Measurements from ENCODE around the gene DNPH1. TPM values are rescaled to one million over a fixed set of nuclear protein-coding genes. Genes with fewer than 3 reads are reported as not detected.

The DNPH1 gene
- polyA plus RNA-seq, 2 donors, result 62.3 to 115 TPM

- 91 to 96% methylated on average over 17 of the region's 17 CpGs for WGBS, 2 donors
- Histone ChIP-seq H3K27me3 (ENCODE audit: control insufficient read depth in 1 of 2, insufficient read depth in 2 of 2, low read length in 2 of 2) (no peaks in the 10 kb centered on the region), H3K27ac (ENCODE audit: low read depth in 2 of 2, low read length in 1 of 2) (no peak overlapping the region), H3K4me3 (ENCODE audit: low read depth in 1 of 2, low read length in 2 of 2) (no peak overlapping the region), H3K36me3 (ENCODE audit: control insufficient read depth in 2 of 2, insufficient read depth in 2 of 2, low read length in 1 of 2) (peaks cover 13 to 41% of the 10 kb centered on the region in 2 donors), H3K9me3 (ENCODE audit: control insufficient read depth in 2 of 2, insufficient read depth in 1 of 2, low read depth in 1 of 2, low read length in 1 of 2) (no peaks in the 10 kb centered on the region), H3K4me1 (ENCODE audit: control insufficient read depth in 2 of 2, insufficient read depth in 2 of 2, low read length in 1 of 2) (no peaks in the 10 kb centered on the region)
These were observed 26.1 kb downstream of the DNPH1 start for GRCh38 chr6:43203029-43203717.

- Histone ChIP-seq H3K27ac (ENCODE audit: low read depth in 2 of 2, low read length in 1 of 2) (no peak overlapping the region), H3K27me3 (ENCODE audit: control insufficient read depth in 1 of 2, insufficient read depth in 2 of 2, low read length in 2 of 2) (no peaks in the 10 kb centered on the region), H3K4me1 (ENCODE audit: control insufficient read depth in 2 of 2, insufficient read depth in 2 of 2, low read length in 1 of 2) (no peaks in the 10 kb centered on the region), H3K4me3 (ENCODE audit: low read depth in 1 of 2, low read length in 2 of 2) (no peak overlapping the region), H3K9me3 (ENCODE audit: control insufficient read depth in 2 of 2, insufficient read depth in 1 of 2, low read depth in 1 of 2, low read length in 1 of 2) (no peaks in the 10 kb centered on the region), H3K36me3 (ENCODE audit: control insufficient read depth in 2 of 2, insufficient read depth in 2 of 2, low read length in 1 of 2) (peaks cover 13 to 44% of the 10 kb centered on the region in 2 donors)
- WGBS, 2 donors, result 87 to 92% methylated on average over 5 of the region's 5 CpGs
These were observed 26.8 kb downstream of the DNPH1 start for GRCh38 chr6:43202451-43202850.

- WGBS, 2 donors, result 91 to 96% methylated on average over 6 of the region's 6 CpGs
- H3K9me3 ChIP-seq (ENCODE audit: control insufficient read depth in 2 of 2, insufficient read depth in 1 of 2, low read depth in 1 of 2, low read length in 1 of 2), result no peaks in the 10 kb centered on the region
- no peaks in the 10 kb centered on the region for H3K27me3 ChIP-seq (ENCODE audit: control insufficient read depth in 1 of 2, insufficient read depth in 2 of 2, low read length in 2 of 2)
- peaks cover 15 to 51% of the 10 kb centered on the region in 2 donors for H3K36me3 ChIP-seq (ENCODE audit: control insufficient read depth in 2 of 2, insufficient read depth in 2 of 2, low read length in 1 of 2)
- no peak overlapping the region for H3K27ac ChIP-seq (ENCODE audit: low read depth in 2 of 2, low read length in 1 of 2)
- no peak overlapping the region for H3K4me3 ChIP-seq (ENCODE audit: low read depth in 1 of 2, low read length in 2 of 2)
- H3K4me1 ChIP-seq (ENCODE audit: control insufficient read depth in 2 of 2, insufficient read depth in 2 of 2, low read length in 1 of 2), result no peaks in the 10 kb centered on the region
These were observed 28.7 kb downstream of the DNPH1 start for GRCh38 chr6:43200541-43200940.

DNA sequence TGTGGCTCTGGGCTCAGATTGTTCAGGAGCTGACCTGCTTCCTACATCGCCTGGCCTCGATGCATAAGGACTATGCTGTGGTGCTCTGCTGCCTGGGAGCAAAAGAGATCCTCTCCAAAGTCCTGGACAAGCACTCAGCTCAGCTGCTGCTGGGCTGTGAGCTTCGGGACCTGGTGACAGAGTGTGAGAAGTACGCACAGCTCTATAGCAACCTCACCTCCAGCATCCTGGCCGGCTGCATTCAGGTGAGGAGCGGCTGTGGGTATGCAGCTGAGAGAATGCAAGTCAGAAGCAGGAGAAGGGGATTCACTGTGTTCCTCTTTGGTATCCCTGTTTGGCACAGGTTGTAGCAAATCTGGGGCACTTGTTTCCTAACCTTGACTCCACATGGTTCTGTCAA is 29.4 kb downstream of the DNPH1 start:
- no peak overlapping the region for H3K4me3 ChIP-seq (ENCODE audit: low read depth in 1 of 2, low read length in 2 of 2)
- H3K36me3 ChIP-seq (ENCODE audit: control insufficient read depth in 2 of 2, insufficient read depth in 2 of 2, low read length in 1 of 2), result peaks cover 17 to 52% of the 10 kb centered on the region in 2 donors
- WGBS, 2 donors, result 88 to 93% methylated on average over 6 of the region's 6 CpGs
- H3K4me1 ChIP-seq (ENCODE audit: control insufficient read depth in 2 of 2, insufficient read depth in 2 of 2, low read length in 1 of 2), result no peaks in the 10 kb centered on the region
- no peak overlapping the region for H3K27ac ChIP-seq (ENCODE audit: low read depth in 2 of 2, low read length in 1 of 2)
- H3K27me3 ChIP-seq (ENCODE audit: control insufficient read depth in 1 of 2, insufficient read depth in 2 of 2, low read length in 2 of 2), result no peaks in the 10 kb centered on the region
- no peaks in the 10 kb centered on the region for H3K9me3 ChIP-seq (ENCODE audit: control insufficient read depth in 2 of 2, insufficient read depth in 1 of 2, low read depth in 1 of 2, low read length in 1 of 2)

DNA sequence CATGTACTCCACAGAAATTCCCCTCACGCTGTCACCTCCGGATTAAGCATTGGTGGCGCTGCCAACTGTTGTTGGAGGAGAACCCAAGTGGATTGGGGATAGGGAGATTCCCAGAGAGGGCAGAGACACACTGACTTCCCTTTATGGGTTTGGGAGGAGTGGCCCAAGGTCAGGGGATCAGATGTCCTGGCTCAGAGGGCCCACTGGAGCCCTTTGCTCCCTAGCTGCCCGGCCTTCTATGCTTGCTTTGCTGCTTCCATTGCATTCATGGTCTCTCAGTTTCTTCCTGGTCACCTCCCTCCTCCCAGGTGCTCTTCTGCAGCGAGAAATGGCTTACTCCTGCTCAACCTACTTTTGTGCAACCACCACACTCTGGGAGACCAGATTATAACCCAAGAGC is 32.9 kb downstream of the DNPH1 start:
- WGBS, 2 donors, result 88 to 89% methylated on average over 5 of the region's 5 CpGs
- Histone ChIP-seq H3K27ac (ENCODE audit: low read depth in 2 of 2, low read length in 1 of 2) (no peak overlapping the region), H3K36me3 (ENCODE audit: control insufficient read depth in 2 of 2, insufficient read depth in 2 of 2, low read length in 1 of 2) (peaks cover 17 to 40% of the 10 kb centered on the region in 2 donors), H3K4me1 (ENCODE audit: control insufficient read depth in 2 of 2, insufficient read depth in 2 of 2, low read length in 1 of 2) (peaks cover 0 to 3% of the 10 kb centered on the region in 2 donors), H3K4me3 (ENCODE audit: low read depth in 1 of 2, low read length in 2 of 2) (no peak overlapping the region), H3K9me3 (ENCODE audit: control insufficient read depth in 2 of 2, insufficient read depth in 1 of 2, low read depth in 1 of 2, low read length in 1 of 2) (no peaks in the 10 kb centered on the region), H3K27me3 (ENCODE audit: control insufficient read depth in 1 of 2, insufficient read depth in 2 of 2, low read length in 2 of 2) (no peaks in the 10 kb centered on the region)

- Histone ChIP-seq H3K9me3 (ENCODE audit: control insufficient read depth in 2 of 2, insufficient read depth in 1 of 2, low read depth in 1 of 2, low read length in 1 of 2) (no peaks in the 10 kb centered on the region), H3K27ac (ENCODE audit: low read depth in 2 of 2, low read length in 1 of 2) (no peak overlapping the region), H3K36me3 (ENCODE audit: control insufficient read depth in 2 of 2, insufficient read depth in 2 of 2, low read length in 1 of 2) (peaks cover 11 to 27% of the 10 kb centered on the region in 2 donors), H3K4me1 (ENCODE audit: control insufficient read depth in 2 of 2, insufficient read depth in 2 of 2, low read length in 1 of 2) (peaks cover 0 to 3% of the 10 kb centered on the region in 2 donors), H3K4me3 (ENCODE audit: low read depth in 1 of 2, low read length in 2 of 2) (no peak overlapping the region), H3K27me3 (ENCODE audit: control insufficient read depth in 1 of 2, insufficient read depth in 2 of 2, low read length in 2 of 2) (no peaks in the 10 kb centered on the region)
- 93% methylated on average over 5 of the region's 5 CpGs for WGBS, 2 donors
These were observed 35.4 kb downstream of the DNPH1 start for GRCh38 chr6:43193929-43194328.

DNA sequence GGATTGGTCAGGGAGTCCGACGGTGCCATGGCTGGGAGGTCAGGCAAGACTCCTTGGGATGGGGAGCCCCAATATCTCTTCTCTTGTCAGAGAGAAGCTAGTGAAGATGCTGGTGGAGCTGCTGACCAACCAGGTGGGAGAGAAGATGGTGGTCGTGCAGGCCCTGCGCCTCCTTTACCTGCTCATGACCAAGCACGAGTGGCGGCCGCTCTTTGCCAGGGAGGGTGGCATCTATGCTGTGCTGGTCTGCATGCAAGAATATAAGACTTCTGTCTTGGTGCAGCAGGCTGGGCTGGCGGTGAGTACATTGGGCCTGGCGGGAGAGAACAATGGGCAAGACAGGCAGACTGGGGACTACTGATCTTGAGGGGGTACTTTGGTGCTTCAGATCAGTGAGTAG is 36.4 kb downstream of the DNPH1 start:
- peaks cover 10 to 28% of the 10 kb centered on the region in 2 donors for H3K36me3 ChIP-seq (ENCODE audit: control insufficient read depth in 2 of 2, insufficient read depth in 2 of 2, low read length in 1 of 2)
- WGBS, 2 donors, result 93 to 95% methylated on average over 9 of the region's 9 CpGs
- H3K27me3 ChIP-seq (ENCODE audit: control insufficient read depth in 1 of 2, insufficient read depth in 2 of 2, low read length in 2 of 2), result no peaks in the 10 kb centered on the region

DNA sequence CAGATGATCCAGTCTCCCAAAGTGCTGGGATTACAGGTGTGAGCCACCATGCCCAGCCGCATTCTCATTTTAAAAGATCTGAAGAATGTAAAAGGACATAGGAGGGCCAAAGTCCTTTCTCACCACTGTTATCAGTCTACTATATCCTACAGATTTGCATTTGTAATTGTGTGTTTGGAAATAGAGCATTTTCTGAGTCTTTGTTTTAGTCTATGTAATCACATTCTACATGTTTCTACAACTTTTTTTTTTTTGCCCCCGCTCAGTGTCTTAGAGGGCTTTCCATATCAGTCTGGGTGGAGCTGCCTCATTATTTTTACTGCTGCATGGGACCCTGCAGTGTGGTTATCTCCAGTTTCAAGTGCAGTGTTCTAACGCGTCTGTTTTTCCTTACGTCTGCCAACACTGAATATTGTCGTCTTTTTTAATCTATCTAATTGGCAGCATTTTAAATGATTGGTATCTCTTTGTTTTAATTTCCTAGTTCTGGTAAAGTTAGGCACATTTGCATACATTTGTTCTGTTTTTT is 39.4 kb downstream of the DNPH1 start:
- H3K9me3 ChIP-seq (ENCODE audit: control insufficient read depth in 2 of 2, insufficient read depth in 1 of 2, low read depth in 1 of 2, low read length in 1 of 2), result no peaks in the 10 kb centered on the region
- no peak overlapping the region for H3K4me3 ChIP-seq (ENCODE audit: low read depth in 1 of 2, low read length in 2 of 2)
- H3K4me1 ChIP-seq (ENCODE audit: control insufficient read depth in 2 of 2, insufficient read depth in 2 of 2, low read length in 1 of 2), result peaks cover 0 to 11% of the 10 kb centered on the region in 2 donors
- WGBS, 2 donors, result 84 to 86% methylated on average over 6 of the region's 6 CpGs
- H3K27ac ChIP-seq (ENCODE audit: low read depth in 2 of 2, low read length in 1 of 2), result no peak overlapping the region
- peaks cover 2 to 22% of the 10 kb centered on the region in 2 donors for H3K36me3 ChIP-seq (ENCODE audit: control insufficient read depth in 2 of 2, insufficient read depth in 2 of 2, low read length in 1 of 2)
- no peaks in the 10 kb centered on the region for H3K27me3 ChIP-seq (ENCODE audit: control insufficient read depth in 1 of 2, insufficient read depth in 2 of 2, low read length in 2 of 2)

More for the DNA sequence above, 36.4 kb downstream of the DNPH1 start:
- Histone ChIP-seq H3K9me3 (ENCODE audit: control insufficient read depth in 2 of 2, insufficient read depth in 1 of 2, low read depth in 1 of 2, low read length in 1 of 2) (no peaks in the 10 kb centered on the region), H3K4me1 (ENCODE audit: control insufficient read depth in 2 of 2, insufficient read depth in 2 of 2, low read length in 1 of 2) (peaks cover 0 to 3% of the 10 kb centered on the region in 2 donors), H3K27ac (ENCODE audit: low read depth in 2 of 2, low read length in 1 of 2) (no peak overlapping the region), H3K4me3 (ENCODE audit: low read depth in 1 of 2, low read length in 2 of 2) (no peak overlapping the region)

DNA sequence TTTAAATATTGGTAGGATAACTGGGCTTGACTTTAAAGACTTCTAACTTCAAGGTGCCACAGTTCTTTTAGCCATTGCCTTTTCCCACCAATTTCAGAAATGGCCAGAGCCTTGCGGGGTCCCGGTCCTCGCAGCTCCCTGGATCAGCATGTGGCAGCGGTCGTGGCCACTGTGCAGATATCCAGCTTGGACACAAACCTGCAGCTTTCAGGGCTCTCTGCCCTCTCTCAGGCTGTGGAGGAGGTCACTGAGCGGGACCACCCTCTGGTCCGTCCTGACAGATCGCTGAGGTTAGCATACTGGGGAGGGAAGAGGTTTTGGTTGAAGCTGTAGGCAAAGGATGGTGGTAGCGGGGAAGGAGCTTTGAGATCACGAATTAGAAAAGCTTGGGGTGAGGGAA is 40.9 kb downstream of the DNPH1 start:
- Histone ChIP-seq H3K36me3 (ENCODE audit: control insufficient read depth in 2 of 2, insufficient read depth in 2 of 2, low read length in 1 of 2) (peaks cover 2 to 28% of the 10 kb centered on the region in 2 donors), H3K27ac (ENCODE audit: low read depth in 2 of 2, low read length in 1 of 2) (no peak overlapping the region)
- WGBS, 2 donors, result 95% methylated on average over 10 of the region's 10 CpGs

GRCh38 chr6:43187821-43188220 is 41.5 kb downstream of the DNPH1 start:
- H3K4me3 ChIP-seq (ENCODE audit: low read depth in 1 of 2, low read length in 2 of 2), result no peak overlapping the region
- H3K9me3 ChIP-seq (ENCODE audit: control insufficient read depth in 2 of 2, insufficient read depth in 1 of 2, low read depth in 1 of 2, low read length in 1 of 2), result no peaks in the 10 kb centered on the region
- no peak overlapping the region for H3K27ac ChIP-seq (ENCODE audit: low read depth in 2 of 2, low read length in 1 of 2)
- H3K27me3 ChIP-seq (ENCODE audit: control insufficient read depth in 1 of 2, insufficient read depth in 2 of 2, low read length in 2 of 2), result no peaks in the 10 kb centered on the region
- H3K36me3 ChIP-seq (ENCODE audit: control insufficient read depth in 2 of 2, insufficient read depth in 2 of 2, low read length in 1 of 2), result peaks cover 2 to 25% of the 10 kb centered on the region in 2 donors
- peaks cover 3 to 14% of the 10 kb centered on the region in 2 donors for H3K4me1 ChIP-seq (ENCODE audit: control insufficient read depth in 2 of 2, insufficient read depth in 2 of 2, low read length in 1 of 2)
- 96 to 98% methylated on average over 7 of the region's 7 CpGs for WGBS, 2 donors

More for the DNA sequence above, 40.9 kb downstream of the DNPH1 start:
- Histone ChIP-seq H3K27me3 (ENCODE audit: control insufficient read depth in 1 of 2, insufficient read depth in 2 of 2, low read length in 2 of 2) (no peaks in the 10 kb centered on the region), H3K4me3 (ENCODE audit: low read depth in 1 of 2, low read length in 2 of 2) (no peak overlapping the region), H3K9me3 (ENCODE audit: control insufficient read depth in 2 of 2, insufficient read depth in 1 of 2, low read depth in 1 of 2, low read length in 1 of 2) (no peaks in the 10 kb centered on the region), H3K4me1 (ENCODE audit: control insufficient read depth in 2 of 2, insufficient read depth in 2 of 2, low read length in 1 of 2) (peaks cover 3 to 13% of the 10 kb centered on the region in 2 donors)

Data from esophagus (tissue), 2 donors.